Occipital lobe (tissue), 2 donors: ENCODE results near the gene DNAJC7. TPM values are rescaled to one million over a fixed set of nuclear protein-coding genes. Genes with fewer than 3 reads are reported as not detected.

Experiments used
- DNase-seq: peaks from one replicate; lab custom pipeline; 2025; lab: John Stamatoyannopoulos, UW
- total RNA-seq: library from RNA; depleted of rRNA; stranded (reverse); fragments of >200 nt; gene quantifications from one replicate; pipeline ENCODE4 v1.2.3, GENCODE V29; 2014

Gene DNAJC7
- total RNA-seq, 1 donor from 2014 or later = 78.0 TPM

GRCh38 chr17:41976142-41976768 lies 41.0 kb downstream of the DNAJC7 start:
- no peak for DNase-seq

DNA sequence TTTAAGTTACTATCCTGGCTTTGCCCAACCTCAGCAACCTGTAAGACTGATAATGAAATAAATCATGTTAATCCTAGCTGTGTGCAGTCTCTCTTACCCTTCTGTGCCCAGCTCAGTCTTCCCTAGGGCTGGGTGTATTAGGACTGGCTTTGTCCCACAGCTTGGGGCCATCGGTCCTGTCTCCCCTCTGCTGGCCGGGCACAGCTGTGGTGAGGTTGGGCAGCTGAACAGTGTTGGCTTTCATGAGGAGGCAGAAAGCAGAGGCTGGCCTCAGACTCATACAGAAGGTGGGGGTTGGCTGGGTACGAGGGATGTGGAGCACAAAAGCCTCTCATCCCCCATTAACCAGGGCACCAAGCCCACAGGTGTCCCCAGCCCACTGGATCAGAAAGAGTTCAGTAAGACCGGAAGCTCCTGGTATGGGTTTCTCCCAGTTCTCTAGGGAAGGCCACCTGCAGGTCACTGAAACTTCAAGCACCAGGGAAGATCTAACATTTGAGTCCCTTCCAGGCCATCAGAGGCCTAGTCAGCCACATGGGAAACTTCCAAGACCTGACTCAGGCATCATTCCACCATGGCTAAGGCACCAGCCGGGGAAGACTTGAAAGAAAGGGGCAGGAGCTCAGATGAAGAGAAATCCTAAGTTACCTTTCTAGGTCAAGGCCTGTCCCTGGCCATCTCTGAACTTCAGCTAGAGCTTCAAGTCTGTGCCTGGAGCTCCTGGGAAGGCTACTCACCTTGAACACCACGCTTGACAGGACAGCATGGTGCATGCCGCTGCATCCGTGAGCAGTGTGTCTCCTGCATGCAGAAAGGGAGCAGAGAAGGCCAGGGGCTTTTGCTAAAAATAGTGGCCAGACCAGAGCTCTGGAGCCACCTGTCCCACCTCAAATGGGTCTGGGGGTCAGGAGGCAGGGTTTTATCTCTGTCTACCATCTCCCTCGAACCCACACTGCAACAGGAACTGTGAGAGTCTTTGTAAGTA lies 41.8 kb downstream of the DNAJC7 start:
- peak; percentile 64 for DNase-seq

GRCh38 chr17:41974658-41975057 lies 42.6 kb downstream of the DNAJC7 start:
- no peak for DNase-seq

GRCh38 chr17:41974031-41974430 lies 43.2 kb downstream of the DNAJC7 start:
- no peak for DNase-seq

DNA sequence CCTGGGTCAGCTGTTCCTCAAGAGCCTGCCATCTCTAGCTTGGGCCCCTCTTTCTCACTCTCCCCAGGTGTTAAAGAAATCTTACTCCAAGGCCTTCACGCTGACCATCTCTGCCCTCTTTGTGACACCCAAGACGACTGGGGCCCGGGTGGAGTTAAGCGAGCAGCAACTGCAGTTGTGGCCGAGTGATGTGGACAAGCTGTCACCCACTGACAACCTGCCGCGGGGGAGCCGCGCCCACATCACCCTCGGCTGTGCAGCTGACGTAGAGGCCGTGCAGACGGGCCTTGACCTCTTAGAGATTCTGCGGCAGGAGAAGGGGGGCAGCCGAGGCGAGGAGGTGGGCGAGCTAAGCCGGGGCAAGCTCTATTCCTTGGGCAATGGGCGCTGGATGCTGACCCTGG lies 43.8 kb downstream of the DNAJC7 start:
- DNase-seq = no peak

DNA sequence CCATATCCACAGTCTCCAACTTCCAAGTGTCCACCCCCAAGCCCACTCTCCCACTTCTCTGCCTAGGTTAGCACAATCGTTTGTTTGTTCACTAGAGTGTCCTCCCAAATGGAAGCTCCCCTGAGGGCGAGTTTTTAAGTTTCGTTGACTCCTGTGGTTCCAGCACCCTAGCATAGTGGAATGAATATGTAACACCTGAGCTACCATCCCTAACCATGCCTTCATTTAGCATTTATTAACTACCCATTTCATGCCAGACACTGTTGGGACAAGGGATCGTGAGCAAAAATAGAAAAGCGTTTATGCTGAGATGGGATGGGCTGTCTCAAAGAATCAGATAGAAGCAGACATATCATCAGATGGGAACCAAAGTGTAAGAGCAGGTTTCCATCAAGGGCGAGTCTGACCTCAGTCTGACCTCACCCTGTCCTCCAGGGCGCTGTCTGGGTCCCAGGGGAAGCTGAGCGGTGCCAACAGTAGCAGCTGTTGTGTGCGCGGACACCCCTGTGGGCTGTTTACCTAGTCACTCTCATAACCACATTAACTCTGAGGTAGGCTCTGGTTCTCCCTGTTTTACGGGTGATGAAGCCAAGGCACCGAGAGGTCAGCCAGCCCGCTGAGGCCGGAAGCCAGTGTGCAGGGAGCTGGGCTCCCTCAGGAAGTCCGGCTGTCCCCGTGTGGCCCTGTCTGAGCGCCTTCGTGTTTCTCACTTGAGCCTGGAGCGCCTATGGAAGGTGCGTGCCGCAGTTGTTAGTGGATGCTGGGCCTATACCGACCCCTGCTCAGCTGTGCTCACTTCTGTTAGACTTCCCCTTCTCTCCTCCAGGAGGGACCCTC lies 44.5 kb downstream of the DNAJC7 start:
- no peak for DNase-seq

DNA sequence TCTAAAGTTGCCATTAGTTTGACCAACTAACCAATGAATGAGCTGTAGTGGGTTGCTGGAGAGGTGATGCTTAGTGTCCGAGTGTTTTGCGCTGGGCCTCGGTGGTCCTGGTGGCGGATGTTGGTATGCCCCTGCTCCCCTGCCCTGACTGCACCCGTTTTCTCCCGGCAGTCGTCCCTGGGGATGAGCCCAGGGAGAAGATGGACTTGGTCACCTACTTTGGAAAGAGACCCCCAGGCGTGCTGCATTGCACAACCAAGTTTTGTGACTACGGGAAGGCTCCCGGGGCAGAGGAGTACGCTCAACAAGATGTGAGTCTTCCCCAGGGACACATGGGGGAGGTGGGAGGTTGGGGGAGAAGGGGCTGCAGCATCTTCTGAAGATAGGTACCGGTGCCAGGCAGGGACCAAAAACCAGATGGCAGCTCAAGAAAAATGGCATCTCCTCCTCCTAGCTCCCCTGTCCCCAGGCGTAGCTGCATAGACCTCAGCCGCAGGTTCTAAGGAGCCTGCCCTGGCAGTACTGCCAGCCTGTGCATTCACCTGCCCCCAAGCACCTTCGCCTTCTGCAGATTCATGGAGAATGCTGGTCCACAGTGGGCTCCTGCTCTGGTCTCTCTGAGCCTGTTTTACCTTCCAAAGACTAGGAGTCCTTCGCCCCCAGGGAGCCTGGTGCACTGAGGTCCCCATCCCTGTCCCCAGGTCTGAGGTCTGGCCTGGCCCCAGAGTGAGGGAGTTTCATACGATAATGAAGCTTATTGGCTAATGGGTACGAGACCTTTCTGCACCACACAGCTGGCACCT lies 45.3 kb downstream of the DNAJC7 start:
- DNase-seq = no peak

- no peak for DNase-seq
Measured at GRCh38 chr17:41970901-41971331, 46.3 kb downstream of the DNAJC7 start.

GRCh38 chr17:41968676-41969075 lies 48.6 kb downstream of the DNAJC7 start:
- DNase-seq = no peak

GRCh38 chr17:41967921-41968578 lies 49.2 kb downstream of the DNAJC7 start:
- DNase-seq = no peak

GRCh38 chr17:41967141-41967920 lies 49.9 kb downstream of the DNAJC7 start:
- peak; percentile 79 for DNase-seq

GRCh38 chr17:41966463-41967140 lies 50.6 kb downstream of the DNAJC7 start, which contains the start of gene CNP:
TSS of gene CNP (plus strand) at chr17:41966795. CDS start at chr17:41966885, 90 bp downstream.
- DNase-seq = peak; percentile 84

DNA sequence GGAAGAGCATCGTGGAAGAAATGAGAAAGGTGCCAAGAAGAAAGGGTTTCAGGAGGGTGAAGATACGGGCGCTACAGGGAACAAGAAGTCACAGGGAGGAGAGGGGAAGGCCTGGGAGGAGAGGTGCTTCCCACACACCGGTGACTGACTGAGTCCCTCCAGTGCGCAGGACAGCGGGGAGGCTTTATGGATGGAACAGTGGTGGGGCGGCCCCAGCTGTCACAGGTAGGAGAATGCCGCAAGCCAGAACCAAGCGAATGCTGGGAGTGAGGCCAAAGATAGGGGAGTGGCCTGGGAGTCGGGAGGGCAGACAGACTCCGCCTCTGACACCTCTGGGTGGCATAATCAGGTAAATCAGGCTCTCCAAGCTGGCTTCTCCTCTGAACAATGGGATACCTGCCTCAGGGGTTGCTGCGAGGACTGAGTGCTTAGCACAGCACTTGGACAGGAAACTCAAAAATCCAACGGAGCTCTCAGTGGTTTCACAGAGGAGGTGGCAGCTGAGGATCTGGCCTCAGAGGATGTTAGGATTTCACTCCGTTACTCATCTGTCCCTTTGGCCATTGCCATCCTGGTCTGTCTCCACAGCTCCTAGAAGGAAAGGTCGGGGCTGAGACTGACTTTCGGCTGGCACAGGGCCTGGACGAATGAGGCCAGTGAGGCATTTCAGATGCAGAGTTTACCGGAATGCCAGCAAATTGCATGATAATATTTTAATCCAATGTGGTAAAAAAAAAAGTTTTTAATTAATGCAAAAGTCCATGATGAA lies 51.4 kb downstream of the DNAJC7 start:
- no peak for DNase-seq

DNA sequence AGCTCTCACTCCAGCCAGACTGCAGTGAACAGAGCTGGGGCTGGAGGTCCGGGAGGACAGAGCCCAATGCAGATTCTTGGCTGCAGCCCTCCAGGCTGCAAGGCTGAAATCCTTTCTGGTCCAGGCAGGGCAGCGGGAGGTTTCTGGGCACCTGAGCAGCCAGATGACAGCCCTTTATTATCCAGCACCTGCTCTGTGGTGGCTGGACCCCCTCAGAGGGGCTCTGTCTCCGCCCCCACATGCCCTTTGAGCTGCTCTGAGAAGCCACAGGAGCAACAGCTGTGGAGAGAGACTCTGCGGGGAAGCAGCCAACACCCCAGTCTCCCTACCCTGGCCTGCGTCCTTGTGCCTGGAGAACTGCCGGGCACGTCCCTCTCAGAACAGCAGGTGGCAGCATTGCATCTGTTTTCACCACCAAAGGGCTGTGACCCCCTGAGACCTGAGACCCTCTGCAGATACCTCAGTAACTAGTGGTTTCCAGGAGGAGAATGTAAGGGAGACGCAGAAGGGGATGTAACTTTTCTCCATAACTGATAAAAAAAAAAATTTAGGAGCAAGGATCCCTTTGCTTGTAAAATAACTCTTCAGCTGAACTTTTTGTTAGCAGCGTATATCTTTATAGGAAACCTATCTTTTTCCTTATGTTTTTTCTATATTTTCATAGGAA lies 54.3 kb downstream of the DNAJC7 start:
- DNase-seq = peak; percentile 51

DNA sequence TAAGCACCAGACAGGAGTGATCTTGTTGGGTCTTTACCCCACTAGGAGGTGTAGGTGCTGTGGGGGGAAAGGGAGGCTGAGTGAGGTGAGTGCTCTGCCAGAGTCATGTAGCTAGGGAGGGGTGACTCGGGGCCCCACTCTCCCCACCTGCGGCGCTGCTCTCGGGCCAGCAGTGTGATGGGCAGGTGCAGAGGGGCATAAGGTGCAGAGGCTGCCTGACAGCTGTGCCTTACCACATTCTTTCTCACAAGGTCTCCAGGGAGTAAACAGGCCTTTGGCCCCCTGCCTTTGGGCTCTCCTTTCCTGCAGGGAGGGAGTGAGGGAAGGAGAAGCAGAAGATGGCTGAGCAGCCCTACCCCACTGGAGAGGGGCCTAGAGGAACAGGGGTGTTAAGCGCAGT lies 55.1 kb downstream of the DNAJC7 start:
- DNase-seq = no peak

DNA sequence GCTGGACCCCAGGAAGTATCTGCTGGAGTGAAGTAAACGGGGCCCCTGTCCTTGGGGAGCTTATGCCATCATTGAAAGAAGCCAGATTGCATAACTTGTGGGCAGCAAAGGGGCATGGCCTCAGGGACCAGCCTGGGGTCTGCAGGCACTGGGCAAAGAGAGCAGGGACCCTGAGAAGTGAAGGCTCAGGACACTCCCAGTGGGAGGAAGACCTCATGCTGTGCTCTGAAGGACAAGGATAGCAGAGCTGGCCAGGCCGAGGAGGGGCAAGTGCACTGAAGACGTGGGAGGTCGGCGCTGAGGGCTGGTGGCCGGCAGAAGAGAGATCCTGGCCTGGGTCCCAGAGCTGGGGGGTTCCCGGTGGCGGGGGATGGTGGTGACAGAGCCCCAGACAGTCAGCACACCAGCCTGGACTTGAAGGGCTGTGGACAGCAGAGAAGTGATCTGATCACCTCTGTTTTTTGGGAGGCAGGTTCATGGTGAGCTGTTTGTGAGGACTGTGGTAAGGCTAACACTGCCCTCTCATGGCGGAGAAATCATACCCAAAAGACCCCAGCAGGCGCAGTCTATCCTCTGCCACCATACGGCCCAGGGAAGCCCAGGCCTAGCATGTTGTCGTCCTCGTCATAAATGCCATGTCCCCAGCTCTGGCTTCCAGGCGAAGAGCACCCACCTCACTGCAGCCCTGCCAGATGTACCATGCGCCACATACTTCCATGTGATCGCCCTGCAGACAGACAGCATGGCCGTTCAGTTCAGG lies 57.7 kb downstream of the DNAJC7 start:
- DNase-seq = no peak

DNA sequence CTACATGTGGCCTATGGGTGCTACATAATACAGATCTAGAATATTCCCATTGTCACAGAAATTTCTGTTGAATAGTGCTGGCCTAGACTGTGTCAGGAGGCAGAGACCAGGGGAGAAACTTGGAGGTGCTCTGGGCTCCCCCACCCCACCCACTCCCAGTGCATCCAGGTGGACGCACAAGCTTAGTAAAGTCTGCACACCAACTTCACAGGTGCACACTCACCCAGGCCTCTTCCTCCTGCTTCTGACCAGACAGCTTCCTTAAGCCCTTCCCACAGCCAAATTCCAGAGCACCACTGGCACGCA lies 58.3 kb downstream of the DNAJC7 start:
- no peak for DNase-seq
